ENCODE data around the gene MRPS18C. TPM values are rescaled to one million over a fixed set of nuclear protein-coding genes. Genes with fewer than 3 reads are reported as not detected.

The MRPS18C gene
- total RNA-seq, 3 donors from 2014 or later, result 13.8 to 25.9 (median 16.8) TPM

- TF ChIP-seq POLR2AphosphoS5 (IDR thresholded peaks at IDR 0.05) (no peak), POLR2A (IDR thresholded peaks at IDR 0.05) (no peak)
- TF ChIP-seq, protein P1, sequence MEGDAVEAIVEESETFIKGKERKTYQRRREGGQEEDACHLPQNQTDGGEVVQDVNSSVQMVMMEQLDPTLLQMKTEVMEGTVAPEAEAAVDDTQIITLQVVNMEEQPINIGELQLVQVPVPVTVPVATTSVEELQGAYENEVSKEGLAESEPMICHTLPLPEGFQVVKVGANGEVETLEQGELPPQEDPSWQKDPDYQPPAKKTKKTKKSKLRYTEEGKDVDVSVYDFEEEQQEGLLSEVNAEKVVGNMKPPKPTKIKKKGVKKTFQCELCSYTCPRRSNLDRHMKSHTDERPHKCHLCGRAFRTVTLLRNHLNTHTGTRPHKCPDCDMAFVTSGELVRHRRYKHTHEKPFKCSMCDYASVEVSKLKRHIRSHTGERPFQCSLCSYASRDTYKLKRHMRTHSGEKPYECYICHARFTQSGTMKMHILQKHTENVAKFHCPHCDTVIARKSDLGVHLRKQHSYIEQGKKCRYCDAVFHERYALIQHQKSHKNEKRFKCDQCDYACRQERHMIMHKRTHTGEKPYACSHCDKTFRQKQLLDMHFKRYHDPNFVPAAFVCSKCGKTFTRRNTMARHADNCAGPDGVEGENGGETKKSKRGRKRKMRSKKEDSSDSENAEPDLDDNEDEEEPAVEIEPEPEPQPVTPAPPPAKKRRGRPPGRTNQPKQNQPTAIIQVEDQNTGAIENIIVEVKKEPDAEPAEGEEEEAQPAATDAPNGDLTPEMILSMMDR (IDR thresholded peaks at IDR 0.05), result no peak
- H3K4me3 ChIP-seq, result no peak overlapping the region
- no peaks in the 10 kb centered on the region for H3K36me3 ChIP-seq
- H3K27me3 ChIP-seq, result no peaks in the 10 kb centered on the region
- DNase-seq (ENCODE audit: low spot score in 2 of 2), result no peak
- intact Hi-C loops (cut with DNase I; ENCODE audit: low total_unique reads), result no loop called here
- H3K4me1 ChIP-seq, result no peaks in the 10 kb centered on the region
- H3K27ac ChIP-seq, result no peak overlapping the region
- no peaks in the 10 kb centered on the region for H3K9me3 ChIP-seq
These were observed 54.6 kb downstream of the MRPS18C start for GRCh38 chr4:83510442-83510841.

Other genes with a start within 250 kb of the MRPS18C start
- gene COQ2, start 171.3 kb upstream of the MRPS18C start, total RNA-seq, result 10 to 100 TPM in 1 of 3 donors, 1 to 10 TPM in 2; 8.6 to 10.8 (median 9.4) TPM
- gene HPSE, start 121.2 kb upstream of the MRPS18C start, total RNA-seq, result 1 to 10 TPM; 1.3 to 3.8 (median 1.6) TPM
- gene HELQ, start 235 bp upstream of the MRPS18C start, total RNA-seq, result 10 to 100 TPM; 14.4 to 24.3 (median 16.3) TPM
- 10 to 100 TPM; 13.8 to 17.4 (median 15.4) TPM for gene ABRAXAS1, start 29.0 kb downstream of the MRPS18C start, total RNA-seq
- 1 to 10 TPM; 5.1 to 7.6 (median 5.6) TPM for gene GPAT3, start 80.0 kb downstream of the MRPS18C start, total RNA-seq